Tibial nerve (tissue), 4 donors: ENCODE data around the gene PRXL2A. TPM values are rescaled to one million over a fixed set of nuclear protein-coding genes. Genes with fewer than 3 reads are reported as not detected.

Experiments
- DNase-seq, 2 donors: peaks; one replicate each; pipeline ENCODE4 v3.0.0-alpha.2; 2019; ENCODE audit warnings: low spot score in 2 of 2
- H3K27ac ChIP-seq, 4 donors: fragments of 200-600 bp; sonication (generic) in 3 of 4; one replicate each; pipeline ENCODE4 v1.5.1; 2017 to 2019; ENCODE audit warnings: mild to moderate bottlenecking in 1 of 4
- H3K27me3 ChIP-seq, 2 donors: fragments of 200-600 bp; sonication (generic) in 1 of 2; one replicate each; pipeline versions ENCODE4 v1.5.1 to v1.6.0; 2017 to 2019
- H3K36me3 ChIP-seq, 3 donors: fragments of 200-600 bp; sonication (generic); one replicate each; pipeline ENCODE4 v1.5.1; 2018 to 2019
- H3K4me1 ChIP-seq, 4 donors: fragments of 200-600 bp; sonication (generic) in 3 of 4; one replicate each; pipeline ENCODE4 v1.5.1; 2017 to 2019
- H3K4me3 ChIP-seq, 4 donors: fragments of 200-600 bp; sonication (generic) in 3 of 4; one replicate each; pipeline ENCODE4 v1.5.1; 2017 to 2019; ENCODE audit warnings: mild to moderate bottlenecking in 1 of 4, moderate library complexity in 1 of 4
- H3K9me3 ChIP-seq, 4 donors: fragments of 200-600 bp; sonication (generic) in 3 of 4; one replicate each; pipeline ENCODE4 v1.5.1; 2017 to 2019
- EP300 ChIP-seq, 2 donors: sonication (generic); formaldehyde crosslinking; IDR thresholded peaks; one replicate each; pipeline ENCODE4 v1.6.1; 2017; ENCODE audit warnings: antibody characterized with exemption in 2 of 2, mild to moderate bottlenecking in 1 of 2
- POLR2A ChIP-seq, 2 donors: fragments of 450-650 bp; IDR thresholded peaks; one replicate each; pipeline ENCODE4 v1.6.1; 2017; ENCODE audit warnings: antibody characterized with exemption in 2 of 2, mild to moderate bottlenecking in 2 of 2, moderate library complexity in 2 of 2
- WGBS, 2 donors: methylation state at CpG; one replicate each; pipeline ENCODE4 v1.1.5; 2018; 5-methylcytosine and 5-hydroxymethylcytosine counted together
- total RNA-seq, 4 donors: library from RNA; depleted of rRNA; stranded (reverse); fragments of >200 nt; gene quantifications; one replicate each; pipeline ENCODE4 v1.1.0, GENCODE V29; 2016
- TF ChIP-seq, protein P1 (sequence below), 5 experiments: fragments of 200-600 bp in 3 of 5; fragments of 450-650 bp in 2 of 5; sonication (generic) in 3 of 5; IDR thresholded peaks; one replicate each; pipeline ENCODE4 v1.5.1; 2016 to 2019; ENCODE audit warnings: antibody characterized with exemption in 5 of 5, mild to moderate bottlenecking in 3 of 5, moderate library complexity in 2 of 5

Gene PRXL2A
- total RNA-seq, 4 donors from 2014 or later: 94.5 to 176 (median 128) TPM

DNA sequence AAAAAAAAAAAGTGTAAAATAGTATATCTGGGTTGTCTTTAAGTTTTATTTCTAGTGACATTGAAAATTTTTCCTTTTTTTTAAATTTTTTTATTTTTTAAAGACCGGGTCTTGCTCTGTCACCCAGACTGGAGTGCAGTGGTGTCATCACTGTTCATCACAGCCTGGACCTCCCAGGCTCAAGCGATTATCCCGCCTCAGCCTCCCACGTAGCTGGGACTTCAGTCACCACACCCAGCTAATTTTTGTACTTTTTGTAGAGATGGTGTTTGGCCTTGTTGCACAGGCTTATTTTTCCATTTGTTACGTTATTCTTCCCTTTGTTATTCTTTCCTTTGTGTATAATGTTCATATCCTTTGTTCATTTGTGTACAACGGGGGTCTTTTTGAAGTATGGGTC is 75.9 kb downstream of the PRXL2A start:
- no peak for DNase-seq
- H3K4me1 ChIP-seq: peaks cover 0 to 62% (median 54%) of the 10 kb centered on the region in 4 donors
- H3K27me3 ChIP-seq: no peaks in the 10 kb centered on the region
- WGBS, 2 donors: 51 to 52% methylated on average over 6 of the region's 6 CpGs
- TF ChIP-seq EP300 (IDR thresholded peaks at IDR 0.05): peak in 1 of 2 donors; percentile 4
- TF ChIP-seq, protein P1, sequence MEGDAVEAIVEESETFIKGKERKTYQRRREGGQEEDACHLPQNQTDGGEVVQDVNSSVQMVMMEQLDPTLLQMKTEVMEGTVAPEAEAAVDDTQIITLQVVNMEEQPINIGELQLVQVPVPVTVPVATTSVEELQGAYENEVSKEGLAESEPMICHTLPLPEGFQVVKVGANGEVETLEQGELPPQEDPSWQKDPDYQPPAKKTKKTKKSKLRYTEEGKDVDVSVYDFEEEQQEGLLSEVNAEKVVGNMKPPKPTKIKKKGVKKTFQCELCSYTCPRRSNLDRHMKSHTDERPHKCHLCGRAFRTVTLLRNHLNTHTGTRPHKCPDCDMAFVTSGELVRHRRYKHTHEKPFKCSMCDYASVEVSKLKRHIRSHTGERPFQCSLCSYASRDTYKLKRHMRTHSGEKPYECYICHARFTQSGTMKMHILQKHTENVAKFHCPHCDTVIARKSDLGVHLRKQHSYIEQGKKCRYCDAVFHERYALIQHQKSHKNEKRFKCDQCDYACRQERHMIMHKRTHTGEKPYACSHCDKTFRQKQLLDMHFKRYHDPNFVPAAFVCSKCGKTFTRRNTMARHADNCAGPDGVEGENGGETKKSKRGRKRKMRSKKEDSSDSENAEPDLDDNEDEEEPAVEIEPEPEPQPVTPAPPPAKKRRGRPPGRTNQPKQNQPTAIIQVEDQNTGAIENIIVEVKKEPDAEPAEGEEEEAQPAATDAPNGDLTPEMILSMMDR (IDR thresholded peaks at IDR 0.05): no peak
- no peak for TF ChIP-seq POLR2A (IDR thresholded peaks at IDR 0.05)
- H3K27ac ChIP-seq: peak overlapping the region in 2 of 4 donors; percentile 18 to 70
- no peaks in the 10 kb centered on the region for H3K9me3 ChIP-seq
- H3K36me3 ChIP-seq: peaks cover 0 to 6% (median 0%) of the 10 kb centered on the region in 3 donors
- no peak overlapping the region for H3K4me3 ChIP-seq

DNA sequence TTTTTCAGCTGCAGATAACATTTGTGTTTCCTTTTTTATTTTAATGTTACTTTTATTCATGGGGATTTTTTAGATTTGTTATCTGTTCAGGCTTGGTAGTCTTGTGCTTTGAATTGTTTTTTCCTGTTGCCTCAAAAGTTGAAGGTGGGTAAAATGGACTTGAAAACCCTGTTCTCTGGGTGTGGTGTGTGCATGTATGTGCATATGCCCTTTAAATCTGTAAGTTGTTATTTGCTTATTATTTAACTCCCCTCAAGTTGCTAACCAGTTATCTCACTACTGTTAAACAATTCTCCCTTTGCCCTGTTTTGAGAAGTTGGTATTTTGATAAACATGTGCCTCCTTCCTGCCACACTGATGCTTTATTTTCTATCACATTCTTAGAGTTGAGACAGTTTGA is 76.3 kb downstream of the PRXL2A start:
- Histone ChIP-seq H3K4me3 (no peak overlapping the region), H3K27me3 (no peaks in the 10 kb centered on the region), H3K36me3 (peaks cover 0 to 10% (median 0%) of the 10 kb centered on the region in 3 donors), H3K9me3 (no peaks in the 10 kb centered on the region), H3K4me1 (peaks cover 0 to 67% (median 56%) of the 10 kb centered on the region in 4 donors), H3K27ac (peak overlapping the region in 3 of 4 donors; percentile 18 to 70 (median 34))
- no peak for DNase-seq
- TF ChIP-seq EP300 (IDR thresholded peaks at IDR 0.05): no peak
- TF ChIP-seq POLR2A (IDR thresholded peaks at IDR 0.05): no peak
- TF ChIP-seq, protein P1 (IDR thresholded peaks at IDR 0.05): no peak

DNA sequence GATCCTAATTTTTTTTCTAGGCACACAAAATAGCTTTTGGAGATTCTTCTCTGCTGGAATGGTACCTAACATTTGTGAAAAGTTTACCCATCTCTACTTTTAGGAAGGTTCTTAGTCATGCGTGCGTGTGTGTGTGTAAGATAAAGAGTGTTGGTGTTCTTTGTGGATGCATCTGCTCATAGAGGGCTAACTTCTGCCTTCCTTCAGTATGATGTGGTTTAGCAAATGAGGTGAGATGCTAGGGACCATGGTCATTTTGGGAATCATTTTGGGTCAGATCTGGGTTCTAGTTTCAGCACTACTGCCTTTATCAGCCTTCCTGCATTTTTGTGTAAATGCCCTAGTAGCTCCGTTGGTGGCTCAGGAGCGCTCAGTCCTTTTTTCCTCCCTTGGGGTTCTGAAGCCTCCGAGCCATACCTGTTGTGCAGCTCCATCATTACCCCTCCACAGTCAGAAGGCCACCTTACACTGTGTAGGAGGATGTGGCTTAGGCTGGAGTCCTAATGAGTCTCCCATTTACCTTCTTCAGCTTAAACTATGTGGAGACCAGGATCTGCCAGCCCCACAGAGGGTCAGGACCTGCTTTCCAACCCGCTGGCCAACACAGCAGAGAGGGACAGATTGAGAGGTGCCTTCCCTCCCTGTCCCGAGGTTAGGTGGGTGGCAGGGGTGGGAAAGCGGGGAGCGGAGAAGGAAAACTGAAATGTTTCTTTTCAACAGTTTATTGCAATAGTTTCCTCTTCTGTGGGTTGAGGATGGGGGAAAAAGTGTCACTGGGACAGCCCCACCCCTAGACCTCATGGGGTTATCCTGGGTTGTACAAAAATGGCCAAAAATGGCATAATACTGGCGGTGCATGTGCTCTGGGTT is 77.0 kb downstream of the PRXL2A start:
- no peaks in the 10 kb centered on the region for H3K27me3 ChIP-seq
- DNase-seq: no peak
- H3K27ac ChIP-seq: peak overlapping the region in 3 of 4 donors; percentile 18 to 70 (median 34)
- H3K9me3 ChIP-seq: no peaks in the 10 kb centered on the region
- TF ChIP-seq, protein P1 (IDR thresholded peaks at IDR 0.05): no peak
- TF ChIP-seq EP300 (IDR thresholded peaks at IDR 0.05) (no peak), POLR2A (IDR thresholded peaks at IDR 0.05) (no peak)
- no peak overlapping the region for H3K4me3 ChIP-seq
- H3K36me3 ChIP-seq: peaks cover 0 to 17% (median 0%) of the 10 kb centered on the region in 3 donors
- WGBS, 2 donors: 62 to 73% methylated on average over 10 of the region's 10 CpGs
- H3K4me1 ChIP-seq: peaks cover 0 to 73% (median 57%) of the 10 kb centered on the region in 4 donors

DNA sequence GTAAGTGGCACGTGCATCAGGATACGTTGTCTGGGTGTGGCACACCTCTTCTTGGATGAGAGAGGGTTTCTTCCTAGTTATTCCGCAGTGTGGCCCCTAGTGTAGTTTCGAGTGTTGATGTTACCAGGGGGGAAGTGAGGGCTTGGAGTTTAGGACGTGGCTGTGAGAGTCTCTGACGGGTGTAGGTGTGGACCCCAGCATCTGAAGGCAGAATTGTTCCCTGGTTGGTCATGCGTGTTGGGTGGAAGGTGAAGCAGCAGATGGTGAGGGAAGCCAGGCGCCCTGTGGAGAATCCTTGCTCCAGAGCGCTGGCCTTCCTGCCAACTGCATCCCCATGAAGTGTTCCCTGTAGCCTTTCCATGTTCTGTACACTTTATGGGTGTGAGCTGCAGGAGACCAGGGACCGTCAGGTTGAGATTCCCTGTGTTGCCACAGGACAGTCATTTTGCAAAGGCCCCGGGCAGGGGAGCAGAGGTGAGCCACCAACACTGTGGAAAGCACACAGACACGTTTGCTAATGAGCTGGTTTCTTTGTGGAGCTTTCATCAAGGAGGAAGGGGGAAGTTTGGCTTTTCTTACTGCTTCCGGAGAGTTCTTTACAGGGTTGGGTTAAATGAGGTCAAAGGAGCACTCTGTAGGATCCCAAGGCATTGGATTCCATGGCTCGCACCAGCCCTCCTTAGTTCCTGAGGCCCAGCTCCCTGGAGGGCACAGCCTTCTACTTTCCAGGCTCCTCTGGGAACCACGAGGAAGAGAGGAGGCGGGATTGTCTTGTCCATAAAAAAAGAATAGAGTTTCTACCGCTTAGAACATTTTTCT is 77.8 kb downstream of the PRXL2A start:
- peaks cover 0 to 25% (median 0%) of the 10 kb centered on the region in 3 donors for H3K36me3 ChIP-seq
- H3K4me3 ChIP-seq: no peak overlapping the region
- no peaks in the 10 kb centered on the region for H3K27me3 ChIP-seq
- no peak for DNase-seq
- no peaks in the 10 kb centered on the region for H3K9me3 ChIP-seq
- peaks cover 0 to 81% (median 60%) of the 10 kb centered on the region in 4 donors for H3K4me1 ChIP-seq
- TF ChIP-seq, protein P1 (IDR thresholded peaks at IDR 0.05): no peak
- TF ChIP-seq POLR2A (IDR thresholded peaks at IDR 0.05): no peak
- TF ChIP-seq EP300 (IDR thresholded peaks at IDR 0.05): no peak
- H3K27ac ChIP-seq: peak overlapping the region in 3 of 4 donors; percentile 18 to 70 (median 34)
- 48 to 54% methylated on average over 15 to 17 of the region's 17 CpGs for WGBS, 2 donors

Other genes starting within 250 kb of the PRXL2A start
- gene ANXA11, start 203.0 kb upstream of the PRXL2A start, total RNA-seq: 100 to 1,000 TPM in 3 of 4 donors, 10 to 100 TPM in 1; 99.8 to 128 (median 113) TPM
- not detected for gene MAT1A, start 118.9 kb upstream of the PRXL2A start, total RNA-seq
- not detected for gene DYDC1, start 51.8 kb upstream of the PRXL2A start, total RNA-seq
- gene DYDC2, start 51.8 kb upstream of the PRXL2A start, total RNA-seq: not detected
- 100 to 1,000 TPM; 123 to 163 (median 150) TPM for gene TSPAN14, start 45.8 kb downstream of the PRXL2A start, total RNA-seq
- not detected for gene SH2D4B, start 129.4 kb downstream of the PRXL2A start, total RNA-seq